GM18507 (cell line): ENCODE results near the gene EPHB1.
A peak's percentile ranks its signal among the peaks of the same experiment; 100 is the strongest.

Experiments
- DNase-seq: peaks from one replicate; pipeline ENCODE4 v3.0.0; 2011; ENCODE audit warnings: low read depth; ENCODE audit not compliant: insufficient read length; ENCODE audit errors: extremely low spot score
- FAIRE-seq: peaks from 2 replicates; lab custom pipeline; 2011; peaks lifted over from hg19 to GRCh38; lab: Jason Lieb, UNC

The EPHB1 gene

GRCh38 chr3:134803652-134804051 lies 8.6 kb downstream of the EPHB1 start:
- FAIRE-seq (peak; percentile 9), DNase-seq (no peak)

- no peak for DNase-seq
- FAIRE-seq: no peak
Observed at GRCh38 chr3:134804508-134805480, 9.7 kb downstream of the EPHB1 start.

GRCh38 chr3:134807189-134807588 lies 12.1 kb downstream of the EPHB1 start:
- DNase-seq: no peak
- peak; percentile 31 for FAIRE-seq

- no peak for DNase-seq
- FAIRE-seq: no peak
Observed at GRCh38 chr3:134808835-134809234, 13.8 kb downstream of the EPHB1 start.

GRCh38 chr3:134809427-134810051 lies 14.5 kb downstream of the EPHB1 start:
- no peak for DNase-seq
- no peak for FAIRE-seq

- DNase-seq: no peak
- peak; percentile 75 for FAIRE-seq
Observed at GRCh38 chr3:134810052-134810435, 15.0 kb downstream of the EPHB1 start.

GRCh38 chr3:134810850-134811249 lies 15.8 kb downstream of the EPHB1 start:
- DNase-seq (no peak), FAIRE-seq (no peak)

GRCh38 chr3:134813618-134814017 lies 18.6 kb downstream of the EPHB1 start:
- no peak for DNase-seq
- FAIRE-seq: no peak

GRCh38 chr3:134815519-134815918 lies 20.5 kb downstream of the EPHB1 start:
- DNase-seq (no peak), FAIRE-seq (no peak)

GRCh38 chr3:134816623-134817022 lies 21.6 kb downstream of the EPHB1 start:
- FAIRE-seq: no peak
- no peak for DNase-seq

- peak; percentile 75 for FAIRE-seq
Observed at GRCh38 chr3:134817297-134817696, 22.2 kb downstream of the EPHB1 start.

GRCh38 chr3:134820994-134821393 lies 25.9 kb downstream of the EPHB1 start:
- no peak for FAIRE-seq
- no peak for DNase-seq

More at GRCh38 chr3:134817297-134817696, 22.2 kb downstream of the EPHB1 start:
- no peak for DNase-seq

- no peak for FAIRE-seq
Observed at GRCh38 chr3:134822090-134822489, 27.0 kb downstream of the EPHB1 start.

GRCh38 chr3:134823679-134824078 lies 28.6 kb downstream of the EPHB1 start:
- FAIRE-seq: no peak
- DNase-seq: no peak

More at GRCh38 chr3:134822090-134822489, 27.0 kb downstream of the EPHB1 start:
- DNase-seq: no peak

- FAIRE-seq: no peak
Observed at GRCh38 chr3:134824791-134825190, 29.7 kb downstream of the EPHB1 start.

GRCh38 chr3:134827213-134827612 lies 32.2 kb downstream of the EPHB1 start:
- FAIRE-seq (peak; percentile 60), DNase-seq (no peak)

More at GRCh38 chr3:134824791-134825190, 29.7 kb downstream of the EPHB1 start:
- DNase-seq: no peak

- FAIRE-seq: peak; percentile 9
Observed at GRCh38 chr3:134829721-134830120, 34.7 kb downstream of the EPHB1 start.

GRCh38 chr3:134832585-134832984 lies 37.5 kb downstream of the EPHB1 start:
- no peak for DNase-seq
- no peak for FAIRE-seq

More at GRCh38 chr3:134829721-134830120, 34.7 kb downstream of the EPHB1 start:
- no peak for DNase-seq

- FAIRE-seq (peak; percentile 69), DNase-seq (no peak)
Observed at GRCh38 chr3:134833453-134834163, 38.5 kb downstream of the EPHB1 start.

- DNase-seq: no peak
- FAIRE-seq: no peak
Observed at GRCh38 chr3:134836921-134837320, 41.9 kb downstream of the EPHB1 start.
